LNCaP clone FGC (cell line): ENCODE data around the gene CA4.

Experiments used
- DNase-seq: peaks from one replicate; pipeline ENCODE4 v3.0.0-alpha.2; 2011; ENCODE audit warnings: low read depth
- H3K4me3 ChIP-seq: 2 replicates; pipeline ENCODE4 v1.5.1; 2011; ENCODE audit warnings: mild to moderate bottlenecking, low read depth, low read length, control low read depth
- TF ChIP-seq, protein P1 (sequence below): IDR thresholded peaks from 2 replicates; pipeline ENCODE4 v1.5.1; 2012; ENCODE audit warnings: mild to moderate bottlenecking; ENCODE audit not compliant: control insufficient read depth, insufficient read depth; ENCODE audit errors: extremely low read depth

Gene CA4

DNA sequence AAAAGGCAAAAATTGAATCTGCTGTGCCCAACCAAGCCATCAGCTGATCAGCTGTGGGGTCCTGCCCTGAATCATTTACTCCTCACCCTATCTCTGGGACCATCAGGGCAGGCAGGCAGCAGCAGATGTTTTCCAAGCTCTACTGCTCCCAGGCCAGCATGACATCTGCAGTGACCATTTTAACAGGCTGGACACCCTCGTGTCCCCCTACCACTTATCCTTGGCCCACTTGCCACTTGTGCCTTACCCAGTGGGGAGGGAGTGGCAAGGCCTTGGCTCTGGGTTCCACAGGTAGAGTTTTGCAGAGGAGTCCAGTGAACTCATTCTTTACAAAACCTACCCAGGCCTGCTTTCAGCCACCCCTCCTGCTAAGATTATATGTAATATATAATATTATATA lies 12.0 kb upstream of the CA4 start:
- TF ChIP-seq, protein P1, sequence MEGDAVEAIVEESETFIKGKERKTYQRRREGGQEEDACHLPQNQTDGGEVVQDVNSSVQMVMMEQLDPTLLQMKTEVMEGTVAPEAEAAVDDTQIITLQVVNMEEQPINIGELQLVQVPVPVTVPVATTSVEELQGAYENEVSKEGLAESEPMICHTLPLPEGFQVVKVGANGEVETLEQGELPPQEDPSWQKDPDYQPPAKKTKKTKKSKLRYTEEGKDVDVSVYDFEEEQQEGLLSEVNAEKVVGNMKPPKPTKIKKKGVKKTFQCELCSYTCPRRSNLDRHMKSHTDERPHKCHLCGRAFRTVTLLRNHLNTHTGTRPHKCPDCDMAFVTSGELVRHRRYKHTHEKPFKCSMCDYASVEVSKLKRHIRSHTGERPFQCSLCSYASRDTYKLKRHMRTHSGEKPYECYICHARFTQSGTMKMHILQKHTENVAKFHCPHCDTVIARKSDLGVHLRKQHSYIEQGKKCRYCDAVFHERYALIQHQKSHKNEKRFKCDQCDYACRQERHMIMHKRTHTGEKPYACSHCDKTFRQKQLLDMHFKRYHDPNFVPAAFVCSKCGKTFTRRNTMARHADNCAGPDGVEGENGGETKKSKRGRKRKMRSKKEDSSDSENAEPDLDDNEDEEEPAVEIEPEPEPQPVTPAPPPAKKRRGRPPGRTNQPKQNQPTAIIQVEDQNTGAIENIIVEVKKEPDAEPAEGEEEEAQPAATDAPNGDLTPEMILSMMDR = no peak
- DNase-seq = no peak
- no peak overlapping the region for H3K4me3 ChIP-seq

DNA sequence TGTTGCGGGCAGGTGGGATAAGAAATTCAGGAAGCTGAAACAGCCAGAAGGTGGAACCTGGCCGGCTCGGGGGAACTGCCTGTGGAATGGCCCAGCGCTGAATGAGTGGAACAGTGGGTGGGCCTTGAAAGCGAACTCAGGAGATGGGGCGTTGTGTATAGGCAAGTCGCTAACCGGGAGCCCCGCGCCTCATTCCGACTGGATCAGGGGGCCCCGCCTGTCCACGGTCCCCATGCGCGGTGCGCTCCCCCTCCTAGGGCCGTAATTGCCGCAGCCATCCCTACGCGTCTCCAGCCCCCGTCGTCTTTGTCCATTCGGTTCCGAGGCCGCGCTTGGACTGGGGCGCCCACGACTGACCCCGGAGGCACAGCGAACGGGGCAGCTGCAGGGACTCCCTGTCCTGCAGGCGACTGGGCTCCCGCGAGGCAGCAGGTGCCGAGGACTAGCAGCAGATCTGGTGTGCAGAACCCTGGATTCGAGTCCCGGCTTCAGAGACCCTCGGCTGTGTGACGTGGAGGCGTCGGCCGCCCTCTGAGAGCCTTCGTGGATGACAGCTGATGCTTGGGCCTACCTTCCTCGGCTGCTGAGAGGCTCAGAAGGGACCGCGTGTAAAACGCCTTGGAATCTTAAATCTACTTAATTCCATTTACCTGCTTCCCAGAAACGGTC lies 10.9 kb upstream of the CA4 start:
- no peak for DNase-seq
- no peak overlapping the region for H3K4me3 ChIP-seq
- TF ChIP-seq, protein P1 = no peak

DNA sequence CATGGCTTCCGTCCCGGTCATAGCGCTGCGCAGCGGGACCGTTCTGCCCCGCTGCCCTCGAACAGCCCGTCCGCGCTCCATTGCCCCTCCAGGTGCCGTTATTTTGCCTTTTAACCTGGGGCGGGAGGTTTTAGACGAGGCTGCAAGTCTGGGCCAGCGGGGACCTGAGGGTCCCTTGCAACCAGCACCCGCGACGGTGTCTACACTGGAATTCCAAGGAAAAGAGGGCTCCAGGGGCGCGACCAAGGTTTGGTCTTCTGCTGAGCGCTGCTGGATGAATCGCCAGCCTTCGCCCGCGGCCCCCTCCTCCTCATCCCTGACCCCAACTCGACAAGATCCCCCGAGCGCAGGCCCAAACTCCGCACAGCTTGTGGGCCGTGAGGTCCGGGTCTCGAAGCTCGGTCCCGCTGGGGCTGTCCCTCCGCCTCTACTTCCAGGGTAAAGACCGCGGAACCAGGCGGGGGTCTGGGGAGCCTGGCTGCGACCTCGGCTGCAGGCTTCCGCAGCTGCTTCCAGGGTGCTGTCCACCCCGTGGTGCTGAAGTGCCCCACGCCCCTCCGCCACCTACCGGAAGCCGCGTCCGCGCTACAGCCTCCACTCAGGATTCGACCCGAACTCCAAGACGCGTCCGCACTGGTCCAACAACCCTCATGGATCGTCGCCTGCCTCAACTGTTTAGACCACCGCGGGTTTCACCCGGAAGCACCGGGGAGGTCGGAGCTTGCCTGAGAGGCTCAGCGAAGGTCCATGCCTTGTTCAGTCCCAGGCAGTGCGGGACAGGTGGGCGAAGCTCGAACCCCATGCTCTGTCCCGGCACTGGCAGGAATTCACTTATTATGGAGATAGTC lies 10.1 kb upstream of the CA4 start:
- TF ChIP-seq, protein P1 = peak; percentile 83
- no peak for DNase-seq
- H3K4me3 ChIP-seq = no peak overlapping the region

DNA sequence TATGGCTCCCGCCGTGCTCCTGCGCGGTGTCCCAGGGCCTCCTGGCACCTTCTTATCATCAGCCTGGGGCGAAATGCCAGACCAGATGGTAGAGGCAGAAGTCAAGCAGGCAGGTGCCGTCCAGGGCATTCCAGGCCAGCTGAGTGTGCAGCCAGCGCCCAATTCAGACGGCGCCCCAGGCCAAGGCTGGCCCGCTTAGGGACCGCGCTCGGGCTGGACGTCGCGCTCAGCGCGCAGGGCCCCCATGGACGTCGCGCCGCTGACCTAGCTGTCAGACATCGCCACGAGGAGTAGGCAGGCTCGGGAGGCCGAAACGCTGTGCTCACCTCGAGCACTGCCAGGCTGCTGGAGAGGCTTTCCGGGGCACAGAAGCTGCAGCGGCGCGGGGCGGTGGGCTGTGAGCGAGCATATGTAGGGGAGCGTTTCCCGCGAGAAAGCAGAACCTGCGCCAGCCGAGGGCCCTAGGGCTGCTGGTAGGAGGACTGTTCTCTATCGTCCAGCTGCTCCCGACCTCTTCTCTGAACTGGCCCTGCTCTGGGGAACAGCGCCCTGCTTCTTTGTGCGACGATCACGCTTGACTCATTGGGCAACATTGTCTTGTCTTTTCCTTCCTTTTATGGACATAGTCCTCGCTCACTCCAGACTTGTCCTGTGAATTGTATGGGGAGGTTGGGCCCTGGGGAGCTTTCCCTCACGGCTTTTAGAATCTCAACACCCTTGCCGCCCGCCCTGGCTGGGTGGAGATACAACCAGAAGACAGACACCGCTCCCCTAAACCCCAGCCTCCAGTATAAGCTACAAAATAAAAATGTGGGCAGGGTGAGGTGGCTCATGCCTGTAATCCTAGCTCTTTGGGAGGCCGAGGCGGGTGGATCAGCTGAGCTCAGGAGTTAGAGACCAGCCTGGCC lies 8.4 kb upstream of the CA4 start:
- no peak overlapping the region for H3K4me3 ChIP-seq
- DNase-seq = no peak
- TF ChIP-seq, protein P1 = no peak

DNA sequence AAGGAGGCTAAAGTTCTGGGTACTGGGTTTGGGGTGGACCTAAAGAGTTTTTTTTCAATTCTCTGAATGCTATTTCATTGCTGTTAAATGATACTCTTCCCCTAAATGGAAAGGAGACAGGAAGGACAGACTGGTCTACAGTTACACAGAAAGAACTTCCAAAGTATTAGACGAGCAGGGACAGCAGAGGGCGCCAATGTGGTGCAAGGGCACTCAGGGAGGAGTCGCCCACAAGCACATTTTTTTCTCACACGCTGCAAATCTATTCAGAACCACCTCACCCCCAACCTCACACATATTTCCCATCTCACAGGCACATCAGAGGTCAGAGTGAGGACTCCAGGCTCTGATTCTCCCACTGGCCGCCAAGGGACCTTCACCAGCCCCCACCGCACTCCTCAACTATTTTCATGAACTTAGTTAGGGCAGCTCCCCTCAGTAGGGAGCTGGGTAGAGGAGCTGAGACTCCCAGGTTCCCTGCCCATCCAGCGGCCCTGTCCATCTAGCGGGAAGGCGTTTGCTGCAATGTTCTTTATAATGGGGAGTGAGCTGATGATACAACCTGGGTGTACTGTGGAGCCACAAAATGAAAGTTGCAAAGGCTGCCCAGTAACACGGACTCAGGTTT lies 6.8 kb upstream of the CA4 start:
- no peak overlapping the region for H3K4me3 ChIP-seq
- DNase-seq = peak; percentile 50
- TF ChIP-seq, protein P1 = peak; percentile 92

DNA sequence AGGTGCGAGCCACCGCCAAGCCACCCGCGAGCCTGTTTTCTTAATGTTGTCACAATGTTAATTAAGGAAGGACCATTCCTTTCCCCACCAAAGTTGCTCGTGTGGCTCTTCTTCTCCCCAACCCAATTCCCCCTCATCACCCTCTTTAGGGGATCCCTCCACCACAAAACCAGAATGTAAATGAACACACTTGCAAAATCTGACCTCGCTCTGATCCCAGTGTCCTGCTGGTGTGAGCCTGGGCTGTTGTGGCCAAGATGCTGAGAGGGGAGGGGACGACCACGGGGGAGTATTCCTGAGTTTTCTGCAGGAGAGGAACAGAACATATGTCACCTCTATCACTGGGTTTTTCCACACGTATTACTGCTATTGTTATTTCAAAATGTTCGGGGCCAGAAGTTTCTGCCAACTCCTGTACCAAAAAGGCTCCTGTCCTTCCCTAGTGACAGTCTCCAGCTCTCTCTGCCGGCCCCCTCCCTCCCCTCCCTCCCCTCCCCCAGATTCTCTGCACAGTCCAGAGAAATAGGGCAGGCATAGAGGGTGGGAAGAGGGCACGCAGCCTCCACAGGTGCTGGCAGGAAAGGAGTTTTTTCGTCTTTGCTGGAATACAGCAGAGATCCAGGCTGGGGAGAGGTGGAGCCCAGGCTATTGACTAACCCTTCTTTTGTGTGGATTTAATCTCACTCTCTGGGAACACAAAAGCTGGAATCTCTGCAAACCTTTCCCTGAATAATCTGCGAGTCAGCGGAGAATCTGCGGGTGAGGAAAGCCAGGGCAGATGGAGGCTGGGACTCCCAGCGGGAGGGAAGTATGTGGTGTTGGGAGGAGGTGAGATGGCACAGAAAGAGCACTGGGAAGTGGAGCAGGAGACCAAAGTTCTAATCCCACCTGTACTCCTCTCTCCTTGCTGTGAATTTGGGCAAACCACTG lies 4.5 kb upstream of the CA4 start:
- H3K4me3 ChIP-seq = no peak overlapping the region
- no peak for DNase-seq
- TF ChIP-seq, protein P1 = no peak
